Measurements from ENCODE around the gene CR1. TPM values are rescaled to one million over a fixed set of nuclear protein-coding genes. Genes with fewer than 3 reads are reported as not detected.
"Not testable (repeated sequence)": the region's sequence is repeated elsewhere in the genome, so short reads cannot be mapped to it uniquely, and the experiment has no call there.

Gene CR1
- total RNA-seq, 2 experiments from 2014 or later, result 0.18 TPM; not detected in 1

DNA sequence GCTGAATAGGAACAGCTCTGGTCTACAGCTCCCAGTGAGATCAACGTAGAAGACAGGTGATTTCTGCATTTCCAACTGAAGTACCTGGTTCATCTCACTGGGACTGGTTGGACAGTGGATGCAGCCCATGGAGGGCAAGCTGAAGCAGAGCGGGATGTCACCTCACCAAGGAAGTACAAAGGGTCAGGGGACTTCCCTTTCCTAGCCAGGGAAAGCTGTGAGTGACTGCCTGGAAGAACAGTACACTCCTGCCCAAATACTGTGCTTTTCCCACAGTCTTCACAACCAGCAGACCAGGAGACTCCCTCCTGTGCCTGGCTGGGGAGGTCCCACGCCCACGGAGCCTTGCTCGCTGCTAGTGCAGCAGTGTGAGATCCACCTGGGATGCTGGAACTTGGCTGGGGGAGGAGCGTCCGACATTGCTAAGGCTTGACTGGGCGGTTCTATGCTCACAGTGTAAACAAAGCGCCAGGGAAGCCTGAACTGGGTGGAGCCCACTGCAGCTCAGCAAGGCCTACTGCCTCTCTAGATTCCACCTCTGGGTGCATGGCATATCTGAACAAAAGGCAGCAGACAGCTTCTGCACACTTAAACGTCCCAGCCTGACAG is 163.7 kb downstream of the CR1 start:
- ATAC-seq (no peak), DNase-seq (no peak)
- Mint-ChIP-seq H3K36me3 (no peaks in the 10 kb centered on the region), H3K27ac (no peak overlapping the region), H3K27me3 (peaks cover 32% of the 10 kb centered on the region), H3K9me3 (ENCODE audit: low read depth) (no peaks in the 10 kb centered on the region), H3K4me1 (no peaks in the 10 kb centered on the region), H3K4me3 (no peak overlapping the region)
- CTCF ChIA-PET, result interaction anchor here (1.4 kb wide), 1 partner anchor 10 kb away, joined by 3 read pairs; no protein-coding TSS in a partner anchor

DNA sequence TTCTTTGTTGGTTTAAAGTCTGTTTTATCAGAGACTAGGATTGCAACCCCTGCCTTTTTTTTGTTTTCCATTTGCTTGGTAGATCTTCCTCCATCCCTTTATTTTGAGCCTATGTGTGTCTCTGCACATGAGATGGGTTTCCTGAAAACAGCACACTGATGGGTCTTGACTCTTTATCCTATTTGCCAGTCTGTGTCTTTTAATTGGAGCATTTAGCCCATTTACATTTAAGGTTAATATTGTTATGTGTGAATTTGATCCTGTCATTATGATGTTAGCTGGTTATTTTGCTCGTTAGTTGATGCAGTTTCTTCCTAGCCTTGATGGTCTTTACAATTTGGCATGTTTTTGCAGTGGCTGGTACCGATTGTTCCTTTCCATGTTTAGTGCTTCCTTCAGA is 165.5 kb downstream of the CR1 start:
- DNase-seq; ATAC-seq; H3K4me1 Mint-ChIP-seq; H3K9me3 Mint-ChIP-seq (ENCODE audit: low read depth); CTCF ChIA-PET; H3K27ac Mint-ChIP-seq; H3K4me3 Mint-ChIP-seq; H3K36me3 Mint-ChIP-seq: not testable (repeated sequence)
- H3K27me3 Mint-ChIP-seq, result peaks cover 40% of the 10 kb centered on the region

DNA sequence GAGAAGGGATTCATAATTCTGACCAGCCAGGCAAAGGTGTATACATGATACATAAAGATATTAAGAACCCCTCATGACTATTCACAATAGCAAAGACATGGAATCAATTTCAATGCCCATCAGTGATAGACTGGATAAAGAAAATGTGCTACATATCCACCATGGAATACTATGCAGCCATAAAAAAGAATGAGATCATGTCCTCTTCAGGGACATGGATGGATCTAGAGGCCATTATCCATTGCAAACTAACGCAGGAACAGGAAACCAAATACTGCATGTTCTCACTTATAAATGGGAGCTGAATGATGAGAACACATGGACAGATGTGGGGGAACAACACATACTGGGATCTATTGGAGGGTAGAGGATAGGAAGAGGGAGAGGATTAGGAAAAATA is 170.4 kb downstream of the CR1 start:
- H3K27me3 Mint-ChIP-seq, result peaks cover 73% of the 10 kb centered on the region
- DNase-seq, result no peak
- no peak overlapping the region for H3K27ac Mint-ChIP-seq
- no peak for ATAC-seq
- CTCF ChIA-PET, result no interaction called here
- H3K9me3 Mint-ChIP-seq (ENCODE audit: low read depth), result no peaks in the 10 kb centered on the region
- H3K4me1 Mint-ChIP-seq, result no peaks in the 10 kb centered on the region
- H3K4me3 Mint-ChIP-seq, result no peak overlapping the region
- no peaks in the 10 kb centered on the region for H3K36me3 Mint-ChIP-seq

DNA sequence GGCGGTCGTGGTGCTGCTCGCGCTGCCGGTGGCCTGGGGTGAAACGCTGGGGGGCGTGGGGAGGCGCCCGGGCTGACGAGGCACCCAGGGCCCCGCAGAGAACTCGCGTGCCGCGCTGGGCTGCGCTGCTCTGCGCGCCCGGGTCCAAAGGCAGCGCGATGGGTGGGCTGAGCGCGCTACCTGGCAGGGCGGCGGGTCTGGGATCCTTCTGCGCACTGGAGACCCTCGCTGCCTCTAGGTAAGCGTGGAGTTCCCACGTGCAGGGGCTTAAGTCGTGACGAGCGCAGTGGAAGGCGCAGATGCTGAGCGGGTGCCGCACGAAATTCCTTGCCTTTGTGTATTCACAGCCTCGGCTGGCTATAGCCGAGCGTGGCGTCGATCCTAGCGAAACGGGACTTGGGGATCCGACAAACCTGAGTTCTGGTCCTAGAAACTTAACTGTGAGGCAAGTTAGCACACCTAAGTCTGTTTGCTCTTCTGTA is 173.6 kb downstream of the CR1 start:
- Mint-ChIP-seq H3K27ac (no peak overlapping the region), H3K4me3 (no peak overlapping the region), H3K36me3 (no peaks in the 10 kb centered on the region), H3K27me3 (peaks cover 73% of the 10 kb centered on the region), H3K4me1 (no peaks in the 10 kb centered on the region), H3K9me3 (ENCODE audit: low read depth) (no peaks in the 10 kb centered on the region)
- CTCF ChIA-PET, result no interaction called here
- no peak for ATAC-seq
- no peak for DNase-seq

DNA sequence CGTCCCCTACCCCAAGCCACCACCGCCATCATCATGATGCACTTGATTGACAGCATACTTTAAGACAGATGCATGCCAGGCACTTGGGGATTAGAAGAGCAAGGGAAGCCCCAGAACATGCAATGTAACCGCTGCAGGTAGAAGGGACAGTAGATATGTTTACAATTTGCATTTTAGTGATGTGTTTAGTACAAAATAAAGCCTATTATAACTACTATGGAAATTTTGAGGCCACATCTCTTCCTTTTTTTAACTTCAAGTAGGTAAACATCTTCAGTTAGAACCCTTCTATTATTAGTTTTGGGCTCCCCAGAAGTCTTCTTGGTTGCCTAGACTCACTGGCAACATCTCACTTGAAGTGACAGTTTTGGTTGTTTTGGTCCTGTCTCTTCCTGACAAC is 174.2 kb downstream of the CR1 start:
- no peaks in the 10 kb centered on the region for H3K9me3 Mint-ChIP-seq (ENCODE audit: low read depth)
- H3K4me1 Mint-ChIP-seq, result no peaks in the 10 kb centered on the region
- ATAC-seq (no peak), DNase-seq (no peak)
- no peak overlapping the region for H3K27ac Mint-ChIP-seq
- peaks cover 71% of the 10 kb centered on the region for H3K27me3 Mint-ChIP-seq
- H3K4me3 Mint-ChIP-seq, result no peak overlapping the region
- H3K36me3 Mint-ChIP-seq, result no peaks in the 10 kb centered on the region
- CTCF ChIA-PET, result no interaction called here

DNA sequence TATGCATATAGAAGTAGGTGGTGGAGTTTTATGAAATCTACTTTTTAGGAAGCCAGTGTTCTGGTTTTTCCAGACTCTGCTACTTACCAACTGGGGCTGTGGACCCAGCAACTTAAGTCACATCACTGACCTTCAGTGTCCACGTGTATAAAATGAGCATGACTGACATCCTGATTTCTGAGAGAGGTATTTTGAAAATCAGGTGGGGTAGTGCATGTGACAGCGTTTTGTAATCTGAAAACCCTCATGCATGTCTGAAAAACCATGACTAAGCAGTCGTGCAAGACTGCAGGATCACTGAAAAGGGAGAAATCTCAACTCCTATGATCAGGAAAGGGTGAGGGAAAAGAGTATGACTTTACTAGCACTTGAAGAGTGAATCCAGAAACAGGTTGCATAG is 175.0 kb downstream of the CR1 start:
- DNase-seq (no peak), ATAC-seq (no peak)
- H3K4me1 Mint-ChIP-seq, result no peaks in the 10 kb centered on the region
- no peaks in the 10 kb centered on the region for H3K36me3 Mint-ChIP-seq
- CTCF ChIA-PET, result no interaction called here
- H3K4me3 Mint-ChIP-seq, result no peak overlapping the region
- peaks cover 70% of the 10 kb centered on the region for H3K27me3 Mint-ChIP-seq
- no peaks in the 10 kb centered on the region for H3K9me3 Mint-ChIP-seq (ENCODE audit: low read depth)
- H3K27ac Mint-ChIP-seq, result no peak overlapping the region

DNA sequence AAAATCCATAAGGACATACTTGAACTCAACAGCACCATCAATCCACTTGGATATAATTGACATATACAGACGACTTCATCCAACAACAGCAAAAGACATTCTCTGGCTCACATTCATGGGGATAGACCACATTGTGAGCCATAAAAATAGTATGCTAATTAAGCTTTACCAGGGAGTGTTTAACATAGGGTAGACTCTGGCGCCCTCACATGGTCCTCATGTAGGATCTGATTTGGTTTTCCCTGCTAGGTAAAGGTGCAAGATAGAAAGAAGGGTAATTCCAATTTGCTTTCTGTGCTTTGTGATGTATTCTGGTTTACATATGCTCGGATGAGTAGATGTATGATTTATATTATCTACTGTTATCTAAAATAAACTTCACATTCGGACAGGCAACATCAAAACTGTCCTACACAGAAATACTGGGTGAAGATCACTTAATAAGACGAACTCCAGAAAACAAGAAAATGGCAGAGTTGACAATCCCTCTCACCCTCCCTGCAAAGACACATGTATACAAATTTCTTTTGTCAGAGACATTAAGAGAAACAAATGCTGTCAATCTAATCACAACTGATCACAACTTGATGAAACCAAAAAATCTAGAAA is 176.7 kb downstream of the CR1 start:
- DNase-seq (no peak), ATAC-seq (no peak)
- no peak overlapping the region for H3K4me3 Mint-ChIP-seq
- no peaks in the 10 kb centered on the region for H3K9me3 Mint-ChIP-seq (ENCODE audit: low read depth)
- H3K36me3 Mint-ChIP-seq, result no peaks in the 10 kb centered on the region
- CTCF ChIA-PET, result interaction anchor here (1.2 to 2.5 kb wide), 2 partner anchors 94 to 97 kb away, joined by 3 to 12 read pairs; no protein-coding TSS in a partner anchor
- no peaks in the 10 kb centered on the region for H3K4me1 Mint-ChIP-seq
- H3K27ac Mint-ChIP-seq, result no peak overlapping the region
- peaks cover 56% of the 10 kb centered on the region for H3K27me3 Mint-ChIP-seq

DNA sequence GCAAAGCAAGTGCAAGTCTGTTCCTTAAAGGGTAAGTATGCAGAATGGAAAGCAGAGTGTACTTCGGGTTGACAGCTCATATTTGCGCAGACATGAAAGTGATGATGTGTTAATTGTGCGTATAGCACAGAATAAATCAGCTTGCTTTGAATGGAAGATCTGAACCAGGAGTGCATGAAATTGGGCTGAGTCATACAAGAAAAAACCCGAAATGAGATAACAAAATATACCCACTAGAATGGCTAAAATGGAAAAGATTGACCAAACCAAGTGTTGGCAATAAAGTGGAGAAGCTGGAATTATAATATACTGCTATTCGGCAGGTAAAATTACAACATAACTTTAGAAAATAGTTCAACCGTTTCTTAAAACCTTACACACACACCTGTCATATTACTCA is 177.4 kb downstream of the CR1 start:
- no peaks in the 10 kb centered on the region for H3K4me1 Mint-ChIP-seq
- no peak overlapping the region for H3K27ac Mint-ChIP-seq
- H3K27me3 Mint-ChIP-seq, result peaks cover 50% of the 10 kb centered on the region
- no peaks in the 10 kb centered on the region for H3K9me3 Mint-ChIP-seq (ENCODE audit: low read depth)
- H3K36me3 Mint-ChIP-seq, result no peaks in the 10 kb centered on the region
- ATAC-seq (no peak), DNase-seq (no peak)
- CTCF ChIA-PET, result interaction anchor here (1.1 to 2.5 kb wide), 3 partner anchors 94 to 124 kb away, joined by 3 to 12 read pairs (median 3); no protein-coding TSS in a partner anchor
- no peak overlapping the region for H3K4me3 Mint-ChIP-seq

DNA sequence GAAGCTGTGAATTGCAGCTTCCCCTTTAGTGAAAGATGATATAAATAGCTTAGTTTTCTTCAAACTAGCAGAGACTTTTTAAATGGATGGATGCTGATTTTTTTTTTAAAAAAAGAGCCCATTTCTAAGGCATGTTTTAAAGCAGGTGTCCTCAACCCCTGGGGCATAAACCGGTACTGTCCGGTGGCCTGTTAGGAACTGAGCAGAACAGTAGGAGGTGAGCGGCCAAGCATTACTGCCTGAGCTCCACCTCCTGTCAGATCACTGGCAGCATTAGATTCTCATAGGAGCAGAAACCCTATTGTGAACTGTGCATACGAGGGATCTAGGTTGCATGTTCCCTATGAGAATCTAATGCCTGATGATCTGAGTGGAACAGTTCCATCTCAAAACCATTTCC is 180.2 kb downstream of the CR1 start:
- H3K4me1 Mint-ChIP-seq, result no peaks in the 10 kb centered on the region
- H3K9me3 Mint-ChIP-seq (ENCODE audit: low read depth), result no peaks in the 10 kb centered on the region
- no peak overlapping the region for H3K4me3 Mint-ChIP-seq
- no peaks in the 10 kb centered on the region for H3K36me3 Mint-ChIP-seq
- ATAC-seq (no peak), DNase-seq (no peak)
- H3K27ac Mint-ChIP-seq, result no peak overlapping the region
- H3K27me3 Mint-ChIP-seq, result peaks cover 33% of the 10 kb centered on the region
- CTCF ChIA-PET, result no interaction called here

DNA sequence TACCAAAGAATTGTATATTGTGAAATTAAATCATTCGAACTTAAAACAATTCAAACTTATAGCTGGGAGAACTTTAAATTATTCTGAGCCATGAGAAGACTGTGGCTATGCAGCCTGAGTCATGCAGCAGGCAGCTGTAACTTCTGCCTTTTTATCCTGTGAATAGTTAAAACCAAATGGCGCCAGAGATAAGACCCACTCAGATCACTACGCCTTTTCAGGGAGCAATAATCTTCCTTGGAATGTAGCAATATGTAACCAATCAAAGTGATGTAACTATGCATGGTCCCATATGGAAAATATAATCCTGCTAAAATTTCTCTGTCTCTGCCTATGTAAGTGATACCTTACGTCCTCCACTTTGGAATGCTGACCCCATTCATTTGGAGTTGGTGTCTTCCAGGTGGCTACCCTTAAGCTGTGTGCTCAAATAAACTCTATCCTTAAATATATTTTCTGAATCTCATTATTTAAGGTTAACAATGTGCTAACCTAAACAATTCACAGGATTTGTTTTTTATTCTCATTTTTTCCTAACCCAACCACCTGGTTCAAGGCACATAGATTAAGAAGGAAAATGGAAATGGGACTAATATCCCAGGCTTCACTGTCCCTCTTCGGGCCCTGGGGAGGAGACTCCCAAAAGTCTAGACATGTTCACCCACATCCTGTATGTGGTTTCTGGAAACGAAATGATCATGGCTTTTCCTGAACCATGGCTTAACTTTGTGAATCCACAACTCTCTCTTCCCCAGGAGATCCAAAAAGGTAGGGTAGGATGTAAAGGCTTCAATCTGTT is 184.8 kb downstream of the CR1 start:
- H3K4me1 Mint-ChIP-seq; H3K36me3 Mint-ChIP-seq; DNase-seq; H3K27ac Mint-ChIP-seq; CTCF ChIA-PET; H3K4me3 Mint-ChIP-seq; H3K9me3 Mint-ChIP-seq (ENCODE audit: low read depth); ATAC-seq: not testable (repeated sequence)
- H3K27me3 Mint-ChIP-seq, result peaks cover 31% of the 10 kb centered on the region

DNA sequence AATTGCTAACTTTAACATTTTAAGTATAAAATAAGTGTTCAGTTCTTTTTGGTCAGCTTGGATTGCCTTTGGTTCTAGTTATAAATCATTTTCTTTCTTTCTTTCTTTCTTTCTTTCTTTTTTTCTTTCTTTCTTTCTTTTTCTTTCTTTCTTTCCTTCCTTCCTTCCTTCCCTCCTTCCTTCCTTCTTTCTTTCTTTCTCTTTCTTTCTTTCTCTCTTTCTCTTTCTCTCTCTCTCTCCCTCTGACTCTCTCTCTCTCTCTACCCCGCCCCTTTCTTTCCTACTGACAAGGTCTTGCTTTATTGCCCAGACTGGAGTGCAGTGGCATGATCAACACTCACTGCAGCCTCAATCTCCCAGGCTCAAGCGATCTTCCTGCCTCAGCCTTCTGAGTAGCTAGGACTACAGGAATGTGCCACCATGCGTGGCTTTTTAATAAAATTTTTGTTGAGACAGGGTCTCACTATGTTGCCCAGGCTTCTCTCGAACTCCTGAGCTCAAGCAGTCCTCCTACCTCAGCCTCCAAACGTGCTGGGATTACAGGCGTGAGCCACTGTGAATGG is 187.0 kb downstream of the CR1 start:
- peaks cover 28% of the 10 kb centered on the region for H3K27me3 Mint-ChIP-seq
- H3K4me3 Mint-ChIP-seq; CTCF ChIA-PET; H3K9me3 Mint-ChIP-seq (ENCODE audit: low read depth); H3K4me1 Mint-ChIP-seq; ATAC-seq; H3K27ac Mint-ChIP-seq; DNase-seq; H3K36me3 Mint-ChIP-seq: not testable (repeated sequence)

DNA sequence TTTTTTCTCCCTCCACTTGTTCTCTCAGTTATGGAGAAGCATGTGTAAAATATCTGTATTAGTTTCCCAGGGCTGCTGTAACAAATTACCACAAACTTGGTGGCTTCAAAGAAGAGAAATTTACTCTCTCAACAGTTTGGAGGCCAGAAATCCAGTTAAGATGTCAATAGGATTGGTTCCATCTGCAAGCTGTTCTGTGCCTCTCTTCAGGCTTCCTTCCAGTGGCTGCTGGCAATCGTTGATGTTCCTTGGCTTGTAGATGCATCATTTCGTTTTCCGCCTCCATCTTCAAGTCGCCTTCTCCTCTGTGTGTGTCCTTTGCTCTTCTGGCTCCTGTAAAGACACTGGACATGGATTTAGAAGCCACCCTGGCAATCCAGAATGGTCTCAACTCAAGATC is 194.6 kb downstream of the CR1 start:
- H3K9me3 Mint-ChIP-seq (ENCODE audit: low read depth); H3K27ac Mint-ChIP-seq; H3K36me3 Mint-ChIP-seq; ATAC-seq; H3K4me1 Mint-ChIP-seq; CTCF ChIA-PET; H3K4me3 Mint-ChIP-seq; DNase-seq: not testable (repeated sequence)
- H3K27me3 Mint-ChIP-seq, result peaks cover 22% of the 10 kb centered on the region

DNA sequence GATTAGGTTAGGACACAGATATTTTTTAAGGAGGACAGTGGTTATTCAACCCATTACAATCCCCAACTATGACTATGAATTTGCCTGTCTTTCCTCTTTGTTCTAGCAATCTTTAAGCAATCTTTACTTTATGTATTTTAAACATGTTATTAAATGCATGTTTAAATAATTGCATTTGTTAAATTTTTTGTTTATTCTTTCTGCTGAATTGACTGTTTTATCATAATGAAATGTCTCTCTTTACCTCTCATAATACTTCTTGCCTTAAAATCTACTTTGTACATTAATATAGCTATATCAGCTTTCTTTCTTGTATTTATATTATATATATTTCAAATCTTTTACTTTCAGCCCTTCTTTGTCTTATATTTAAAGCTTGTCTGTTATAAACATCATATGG is 195.1 kb downstream of the CR1 start:
- H3K9me3 Mint-ChIP-seq (ENCODE audit: low read depth), result no peaks in the 10 kb centered on the region
- H3K4me3 Mint-ChIP-seq, result no peak overlapping the region
- DNase-seq, result no peak
- no peak for ATAC-seq
- H3K27ac Mint-ChIP-seq, result no peak overlapping the region
- no peaks in the 10 kb centered on the region for H3K4me1 Mint-ChIP-seq
- H3K36me3 Mint-ChIP-seq, result no peaks in the 10 kb centered on the region
- CTCF ChIA-PET, result interaction anchor here (0.8 kb wide), 1 partner anchor 71 kb away, joined by 3 read pairs; no protein-coding TSS in a partner anchor
- H3K27me3 Mint-ChIP-seq, result peaks cover 22% of the 10 kb centered on the region
